Measurements from ENCODE around the gene AQP2. TPM values are rescaled to one million over a fixed set of nuclear protein-coding genes. Genes with fewer than 3 reads are reported as not detected.
A peak's percentile ranks its signal among the peaks of the same experiment; 100 is the strongest.

Gene AQP2
- total RNA-seq, 2 donors from 2014 or later: not detected

GRCh38 chr12:49969651-49970429 lies 19.3 kb downstream of the AQP2 start:
- H3K9me3 Mint-ChIP-seq: no peaks in the 10 kb centered on the region
- H3K27ac Mint-ChIP-seq: no peak overlapping the region
- ATAC-seq: no peak
- no peak for DNase-seq (ENCODE audit: low spot score in 2 of 2)
- H3K36me3 Mint-ChIP-seq: no peaks in the 10 kb centered on the region

GRCh38 chr12:49970658-49971057 lies 20.1 kb downstream of the AQP2 start:
- DNase-seq (ENCODE audit: low spot score in 2 of 2) (no peak), ATAC-seq (no peak)
- Mint-ChIP-seq H3K9me3 (no peaks in the 10 kb centered on the region), H3K27ac (no peak overlapping the region), H3K36me3 (no peaks in the 10 kb centered on the region)

- ATAC-seq (no peak), DNase-seq (ENCODE audit: low spot score in 2 of 2) (no peak)
- no peaks in the 10 kb centered on the region for H3K36me3 Mint-ChIP-seq
- H3K27ac Mint-ChIP-seq: no peak overlapping the region
- H3K9me3 Mint-ChIP-seq: no peaks in the 10 kb centered on the region
Measured at GRCh38 chr12:49971141-49971540, 20.6 kb downstream of the AQP2 start.

- no peaks in the 10 kb centered on the region for H3K9me3 Mint-ChIP-seq
- no peak for ATAC-seq
- H3K36me3 Mint-ChIP-seq: no peaks in the 10 kb centered on the region
- H3K27ac Mint-ChIP-seq: no peak overlapping the region
- DNase-seq (ENCODE audit: low spot score in 2 of 2): no peak
Measured at GRCh38 chr12:49972129-49972528, 21.6 kb downstream of the AQP2 start.

- no peaks in the 10 kb centered on the region for H3K36me3 Mint-ChIP-seq
- no peak for ATAC-seq
- H3K27ac Mint-ChIP-seq: no peak within 1 kb of the TSS
- no peaks in the 10 kb centered on the region for H3K9me3 Mint-ChIP-seq
- no peak for DNase-seq (ENCODE audit: low spot score in 2 of 2)
Measured at GRCh38 chr12:49972641-49973360, 22.3 kb downstream of the AQP2 start, which contains the start of gene AQP6. TSS of gene AQP6 (plus strand) at chr12:49972947. CDS start at chr12:49973174, 227 bp downstream.

GRCh38 chr12:49973361-49973830 lies 22.9 kb downstream of the AQP2 start:
- no peak for ATAC-seq
- Mint-ChIP-seq H3K27ac (no peak overlapping the region), H3K36me3 (no peaks in the 10 kb centered on the region), H3K9me3 (no peaks in the 10 kb centered on the region)
- DNase-seq (ENCODE audit: low spot score in 2 of 2): no peak

- Mint-ChIP-seq H3K27ac (no peak overlapping the region), H3K9me3 (no peaks in the 10 kb centered on the region), H3K36me3 (no peaks in the 10 kb centered on the region)
- ATAC-seq: no peak
- no peak for DNase-seq (ENCODE audit: low spot score in 2 of 2)
Measured at GRCh38 chr12:49974231-49974675, 23.7 kb downstream of the AQP2 start.

GRCh38 chr12:49974677-49975317 lies 24.3 kb downstream of the AQP2 start:
- H3K36me3 Mint-ChIP-seq: no peaks in the 10 kb centered on the region
- no peaks in the 10 kb centered on the region for H3K9me3 Mint-ChIP-seq
- ATAC-seq (no peak), DNase-seq (ENCODE audit: low spot score in 2 of 2) (no peak)
- peak overlapping the region in 1 of 2 donors; percentile 15 for H3K27ac Mint-ChIP-seq

- peak overlapping the region in 1 of 2 donors; percentile 15 for H3K27ac Mint-ChIP-seq
- H3K9me3 Mint-ChIP-seq: no peaks in the 10 kb centered on the region
- ATAC-seq: no peak
- no peaks in the 10 kb centered on the region for H3K36me3 Mint-ChIP-seq
- DNase-seq (ENCODE audit: low spot score in 2 of 2): no peak
Measured at GRCh38 chr12:49975318-49975761, 24.8 kb downstream of the AQP2 start.

GRCh38 chr12:49976557-49976956 lies 26.0 kb downstream of the AQP2 start:
- Mint-ChIP-seq H3K36me3 (no peaks in the 10 kb centered on the region), H3K9me3 (no peaks in the 10 kb centered on the region), H3K27ac (peak overlapping the region in 1 of 2 donors; percentile 44)
- ATAC-seq (no peak), DNase-seq (ENCODE audit: low spot score in 2 of 2) (no peak)

- no peaks in the 10 kb centered on the region for H3K9me3 Mint-ChIP-seq
- no peak for ATAC-seq
- H3K27ac Mint-ChIP-seq: peak overlapping the region in 1 of 2 donors; percentile 55
- no peak for DNase-seq (ENCODE audit: low spot score in 2 of 2)
- H3K36me3 Mint-ChIP-seq: no peaks in the 10 kb centered on the region
Measured at GRCh38 chr12:49978125-49978524, 27.6 kb downstream of the AQP2 start.

- no peaks in the 10 kb centered on the region for H3K36me3 Mint-ChIP-seq
- peak overlapping the region in 1 of 2 donors; percentile 87 for H3K27ac Mint-ChIP-seq
- ATAC-seq (no peak), DNase-seq (ENCODE audit: low spot score in 2 of 2) (no peak)
- no peaks in the 10 kb centered on the region for H3K9me3 Mint-ChIP-seq
Measured at GRCh38 chr12:49979016-49979586, 28.6 kb downstream of the AQP2 start.

- Mint-ChIP-seq H3K27ac (peak overlapping the region; percentile 5 to 87), H3K36me3 (no peaks in the 10 kb centered on the region), H3K9me3 (no peaks in the 10 kb centered on the region)
- ATAC-seq (no peak), DNase-seq (ENCODE audit: low spot score in 2 of 2) (no peak)
Measured at GRCh38 chr12:49979791-49980190, 29.3 kb downstream of the AQP2 start.

- H3K27ac Mint-ChIP-seq: peak overlapping the region in 1 of 2 donors; percentile 5
- no peak for ATAC-seq
- no peak for DNase-seq (ENCODE audit: low spot score in 2 of 2)
- H3K36me3 Mint-ChIP-seq: peaks cover 0 to 6% of the 10 kb centered on the region in 2 donors
- no peaks in the 10 kb centered on the region for H3K9me3 Mint-ChIP-seq
Measured at GRCh38 chr12:49980501-49981349, 30.2 kb downstream of the AQP2 start.

GRCh38 chr12:49982246-49983087 lies 31.9 kb downstream of the AQP2 start:
- peak overlapping the region in 1 of 2 donors; percentile 81 for H3K27ac Mint-ChIP-seq
- no peaks in the 10 kb centered on the region for H3K9me3 Mint-ChIP-seq
- ATAC-seq (no peak), DNase-seq (ENCODE audit: low spot score in 2 of 2) (no peak)
- H3K36me3 Mint-ChIP-seq: peaks cover 0 to 15% of the 10 kb centered on the region in 2 donors
